RCC 7860 (cell line): ENCODE results near the gene PTPRN2.

ENCODE experiments used
- DNase-seq: peaks from one replicate; pipeline ENCODE4 v3.0.0-alpha.2; 2015; ENCODE audit warnings: low spot score
- FAIRE-seq: peaks from 2 replicates; lab custom pipeline; 2012; peaks lifted over from hg19 to GRCh38; lab: Jason Lieb, UNC

PTPRN2 gene

DNA sequence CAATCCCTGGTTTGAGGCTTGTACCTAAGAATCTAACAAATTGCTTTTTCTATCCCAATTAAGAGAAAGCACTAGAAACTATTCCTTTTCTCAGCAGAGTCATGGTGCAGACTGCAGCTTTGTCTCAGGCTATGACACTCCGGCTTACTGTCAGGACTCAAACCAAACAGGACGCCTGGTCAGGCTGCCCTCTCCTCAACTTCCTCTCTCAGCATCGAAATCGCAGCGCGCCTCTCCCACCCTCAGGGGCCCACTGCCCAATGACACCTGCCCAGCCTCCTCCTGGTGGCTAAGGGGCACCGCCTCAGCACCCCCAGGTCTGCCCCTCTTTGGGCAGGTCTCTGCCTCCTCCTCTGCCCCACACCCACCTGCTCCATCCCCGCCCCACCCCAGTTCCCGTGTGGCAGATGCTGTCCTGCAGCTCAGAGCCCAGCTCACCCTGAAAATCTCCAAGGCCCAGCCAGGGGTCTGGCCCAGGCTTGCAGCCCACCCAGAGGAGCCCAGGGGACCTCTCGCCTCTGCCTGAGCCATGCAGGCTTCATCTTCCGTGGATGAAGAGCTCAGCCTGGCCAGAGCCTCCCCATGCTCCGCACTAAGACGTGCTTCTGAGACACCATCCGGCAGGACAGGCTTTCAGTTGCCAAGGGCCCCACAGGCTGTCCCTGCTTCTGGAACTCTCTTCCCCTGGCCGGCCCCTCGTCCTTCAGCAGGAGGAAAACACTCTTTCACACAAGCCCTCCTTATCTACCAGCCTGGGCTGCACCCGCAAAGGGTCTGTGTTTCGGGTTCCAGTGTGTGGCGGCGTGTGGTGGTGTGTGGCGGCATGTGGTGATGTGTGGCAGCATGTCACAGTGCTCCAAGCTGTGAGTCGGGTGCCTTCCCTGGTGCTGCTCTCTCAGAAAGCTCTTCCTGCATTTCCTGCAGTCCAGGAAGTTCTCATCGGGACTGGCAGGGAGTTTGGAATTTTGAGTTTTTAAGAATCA, 16.4 kb upstream of the PTPRN2 start:
- no peak for FAIRE-seq
- no peak for DNase-seq

DNA sequence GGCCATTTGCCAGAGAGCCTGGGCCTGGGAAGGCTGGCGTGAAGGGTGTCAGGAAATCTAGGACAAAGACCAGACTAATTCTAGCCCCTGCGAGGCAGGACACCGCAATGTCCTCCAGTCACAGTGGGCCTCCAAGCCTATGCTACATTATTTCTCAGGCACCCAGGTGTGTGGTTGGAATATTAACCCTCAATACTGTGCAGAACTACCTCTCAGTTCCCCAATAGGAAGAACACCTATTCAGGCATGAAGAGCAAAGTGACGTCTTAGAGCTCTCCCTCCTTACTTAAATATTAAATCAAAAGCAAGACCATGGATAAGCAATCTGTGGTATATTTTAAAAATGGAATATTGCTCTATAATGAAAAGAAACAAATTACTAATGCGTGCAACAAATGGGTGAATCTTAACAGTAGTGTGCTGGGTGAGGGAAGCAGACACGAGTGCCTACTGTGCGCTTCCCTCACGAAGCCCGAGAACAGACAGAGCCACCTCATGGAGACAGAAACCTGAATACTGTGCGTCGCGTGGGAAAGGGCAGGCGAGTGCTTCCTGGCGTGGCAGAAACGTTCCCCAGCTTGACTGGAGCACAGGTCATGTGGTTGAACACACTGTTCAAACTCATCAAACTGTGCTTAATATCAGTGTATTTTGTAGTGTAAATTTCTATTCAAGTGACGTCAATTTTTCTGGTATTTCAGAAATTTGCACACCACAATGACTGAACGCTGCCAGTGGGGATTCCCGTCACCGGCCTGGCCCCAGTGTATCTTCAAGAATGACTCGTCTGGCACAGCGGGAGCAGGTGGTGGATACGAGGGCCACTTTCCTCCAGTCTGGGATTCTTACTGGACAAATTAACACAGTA, 15.5 kb upstream of the PTPRN2 start:
- DNase-seq (peak; percentile 59), FAIRE-seq (no peak)

DNA sequence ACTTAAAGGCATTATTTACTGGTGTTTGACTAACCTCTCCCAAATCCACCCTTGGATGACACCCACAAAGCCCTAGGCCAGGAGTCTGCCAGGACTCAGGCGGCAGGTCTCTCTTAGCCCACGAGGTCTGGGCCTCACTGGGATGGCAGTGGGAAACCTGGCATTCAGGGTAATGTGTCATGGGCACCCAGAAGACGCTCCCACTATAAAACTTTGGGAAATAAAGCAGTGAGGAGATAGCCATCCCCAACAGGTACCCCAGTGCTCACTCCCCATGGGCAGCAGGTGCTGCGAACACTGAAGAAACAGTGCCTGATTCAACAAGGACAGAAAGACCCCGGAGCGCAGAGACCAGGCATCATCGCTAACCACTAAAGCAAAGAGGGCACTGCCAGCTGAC, 14.4 kb upstream of the PTPRN2 start:
- FAIRE-seq (no peak), DNase-seq (no peak)

DNA sequence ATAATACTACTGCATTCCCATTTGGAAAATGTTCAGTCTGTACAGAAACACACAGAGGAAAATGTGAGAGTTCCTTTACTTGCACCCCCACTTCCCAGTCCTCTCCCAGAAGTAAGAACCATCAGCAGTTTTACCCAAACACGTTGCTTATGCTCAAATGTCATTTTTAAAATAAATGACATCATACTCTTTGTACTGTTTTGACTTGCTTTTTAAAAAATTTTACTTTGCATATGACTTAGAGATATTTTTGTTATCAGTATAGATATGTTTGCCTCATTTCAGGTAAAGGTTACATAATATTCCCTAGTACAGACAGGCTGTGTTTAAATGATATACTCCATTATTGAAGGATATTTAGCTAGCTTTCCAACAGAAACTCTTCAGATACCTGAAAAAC, 13.5 kb upstream of the PTPRN2 start:
- FAIRE-seq = no peak
- no peak for DNase-seq

DNA sequence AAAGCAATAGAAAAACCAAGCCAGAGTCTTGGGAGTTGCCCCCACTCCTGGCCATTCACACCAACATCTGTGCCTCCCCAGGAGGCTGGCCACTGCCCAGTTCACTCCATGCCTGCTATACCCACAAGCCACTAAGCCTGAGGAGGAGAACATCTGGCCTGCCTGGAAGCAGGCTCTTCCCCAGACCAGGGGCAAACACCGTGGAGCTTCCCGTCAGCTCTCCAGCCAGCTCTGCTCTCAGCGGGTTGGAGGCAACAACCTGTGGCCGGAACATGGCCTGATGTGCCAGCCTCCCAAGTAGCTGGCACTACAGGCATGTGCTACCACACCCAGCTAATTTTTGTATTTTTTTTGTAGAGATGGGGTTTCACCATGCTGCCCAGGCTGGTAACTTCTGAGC, 9.1 kb upstream of the PTPRN2 start:
- FAIRE-seq = no peak

DNA sequence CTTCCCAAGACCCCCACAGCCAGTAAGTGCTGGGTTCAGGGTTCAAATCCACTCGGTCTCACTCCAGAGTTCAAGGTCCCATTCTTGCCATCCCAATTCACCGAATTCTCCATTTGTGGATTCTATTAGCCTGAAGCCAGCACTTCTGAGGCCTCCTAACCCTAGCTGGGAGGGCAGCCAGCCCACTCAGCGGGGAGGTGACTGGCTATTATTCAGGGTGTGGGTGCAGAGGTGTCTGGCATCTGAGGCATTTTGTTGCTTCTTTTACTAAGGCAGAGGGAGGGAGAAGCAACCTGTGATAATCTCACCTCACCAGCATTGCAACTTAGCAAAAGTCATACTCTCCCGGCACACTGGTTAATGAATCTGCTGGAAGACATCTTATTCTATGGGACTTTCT, 8.7 kb upstream of the PTPRN2 start:
- FAIRE-seq (no peak), DNase-seq (no peak)

More for the DNA sequence above, 9.1 kb upstream of the PTPRN2 start:
- no peak for DNase-seq

DNA sequence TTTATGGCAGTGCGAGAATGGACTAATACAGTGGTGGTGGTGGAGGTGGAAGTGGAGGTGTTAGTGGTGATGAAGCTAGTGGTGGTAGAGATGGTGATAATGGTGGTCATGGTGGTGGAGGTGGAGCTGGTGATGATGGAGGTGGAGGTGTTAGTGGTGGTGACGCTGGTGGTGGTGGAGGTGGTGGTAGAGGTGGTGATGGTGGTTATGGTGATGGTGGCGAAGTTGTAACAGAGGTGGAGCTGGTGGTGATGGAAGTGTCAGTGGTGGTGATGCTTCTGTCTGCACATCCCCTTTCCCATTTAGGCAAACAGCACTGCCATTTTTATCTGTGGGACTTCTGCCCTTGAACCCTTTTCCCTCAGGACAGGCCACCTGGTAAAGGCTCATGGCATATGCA, 7.4 kb upstream of the PTPRN2 start:
- DNase-seq (no peak), FAIRE-seq (no peak)

DNA sequence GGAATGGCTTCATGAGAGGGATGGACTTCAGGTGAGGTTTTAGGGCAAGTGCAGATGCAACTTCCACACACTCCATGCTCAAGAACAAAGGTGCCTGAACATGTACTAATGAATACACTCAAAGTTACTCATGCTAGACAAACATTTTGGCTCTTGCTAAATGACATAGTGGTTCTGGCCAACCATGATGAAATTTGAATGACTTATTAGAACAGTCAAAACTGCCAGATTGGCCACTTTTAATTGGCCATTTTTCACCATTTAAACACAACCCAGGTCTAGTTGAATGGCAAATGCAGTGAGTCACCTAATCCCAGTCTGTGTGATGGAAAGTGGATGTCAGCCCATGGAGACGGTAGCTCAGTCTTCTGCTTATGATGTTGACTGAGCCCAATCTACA, 4.9 kb upstream of the PTPRN2 start:
- no peak for DNase-seq
- no peak for FAIRE-seq

DNA sequence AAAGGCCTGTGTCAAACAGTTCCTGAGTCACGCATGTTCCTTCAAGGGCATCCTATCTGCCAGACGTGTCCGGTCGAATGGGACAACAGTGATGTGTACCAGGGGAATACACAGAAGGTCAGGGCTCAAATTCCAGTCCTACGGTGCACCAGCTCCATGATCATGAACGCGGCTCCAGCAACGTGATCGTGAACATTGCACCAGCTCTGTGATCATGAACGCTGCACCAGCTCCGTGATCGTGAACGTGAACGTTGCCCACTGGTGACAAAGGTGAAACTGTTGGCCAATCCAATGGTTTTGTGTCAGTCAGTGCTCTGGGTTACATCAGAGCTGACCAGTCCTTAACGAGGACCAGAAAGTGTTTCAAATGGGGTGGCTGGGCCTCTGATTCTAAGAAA, 4.3 kb upstream of the PTPRN2 start:
- FAIRE-seq (no peak), DNase-seq (no peak)

DNA sequence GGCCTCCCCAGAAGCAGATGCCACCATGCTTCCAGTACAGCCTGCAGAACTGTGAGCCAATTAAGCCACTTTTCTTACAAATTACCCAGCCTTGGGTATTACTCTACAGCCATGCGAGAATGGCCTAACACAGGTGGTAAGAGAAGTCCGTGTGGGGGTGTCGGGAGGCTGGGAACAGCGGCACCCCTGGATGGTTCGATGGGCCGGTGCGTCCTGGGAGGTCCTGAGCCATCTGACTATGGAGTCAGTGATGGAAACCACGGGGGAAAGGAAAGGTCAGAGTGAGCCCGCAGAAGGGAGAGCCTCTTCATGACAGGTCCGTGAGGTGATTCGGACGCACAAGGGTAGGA, 2.5 kb upstream of the PTPRN2 start:
- FAIRE-seq (no peak), DNase-seq (no peak)

DNA sequence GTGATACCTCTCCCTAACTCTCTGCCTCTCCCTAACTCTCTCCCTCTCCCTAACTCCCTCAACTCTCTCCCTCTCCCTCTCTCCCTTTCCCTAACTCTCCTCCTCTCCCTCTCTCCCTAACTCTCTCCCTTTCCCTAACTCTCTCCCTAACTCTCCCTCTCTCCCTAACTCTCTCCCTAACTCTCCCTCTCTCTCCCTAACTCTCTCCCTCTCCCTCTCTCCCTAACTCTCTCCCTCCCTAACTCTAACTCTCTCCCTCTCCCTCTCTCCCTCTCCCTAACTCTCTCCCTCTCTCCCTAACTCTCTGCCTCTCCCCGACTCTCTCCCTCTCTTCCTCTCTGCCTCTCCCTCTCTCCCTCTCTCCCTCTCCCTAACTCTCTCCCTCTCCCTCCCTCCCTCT, 2.0 kb upstream of the PTPRN2 start:
- no peak for DNase-seq
- FAIRE-seq = no peak

DNA sequence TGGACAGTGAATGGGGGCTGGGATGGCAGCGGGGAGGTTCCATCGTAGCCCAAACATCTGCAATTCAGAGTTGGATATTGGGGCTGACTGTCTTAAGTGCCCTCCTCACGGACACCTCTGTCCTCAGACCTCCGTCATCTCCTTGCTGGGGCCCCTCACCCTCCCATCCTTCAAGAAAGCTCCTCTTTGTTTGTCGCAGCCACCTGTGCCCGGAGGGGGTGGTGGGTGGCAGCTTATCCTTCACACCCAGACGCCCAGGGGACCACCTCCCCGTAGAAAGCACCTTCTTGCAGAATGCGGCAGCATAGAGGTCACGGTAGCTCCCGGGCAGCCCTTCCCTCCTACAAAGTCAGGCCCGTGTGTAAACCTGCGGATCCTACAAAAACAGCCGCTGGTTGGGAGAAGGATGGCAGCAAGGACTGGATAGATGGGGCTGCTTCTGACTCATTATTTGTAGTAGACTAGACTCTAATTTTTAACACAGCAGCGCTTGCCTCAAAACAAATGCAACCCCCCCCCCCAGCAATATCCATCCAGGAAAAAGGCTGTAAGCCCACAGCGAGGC, 1.3 kb upstream of the PTPRN2 start:
- FAIRE-seq (no peak), DNase-seq (no peak)

DNA sequence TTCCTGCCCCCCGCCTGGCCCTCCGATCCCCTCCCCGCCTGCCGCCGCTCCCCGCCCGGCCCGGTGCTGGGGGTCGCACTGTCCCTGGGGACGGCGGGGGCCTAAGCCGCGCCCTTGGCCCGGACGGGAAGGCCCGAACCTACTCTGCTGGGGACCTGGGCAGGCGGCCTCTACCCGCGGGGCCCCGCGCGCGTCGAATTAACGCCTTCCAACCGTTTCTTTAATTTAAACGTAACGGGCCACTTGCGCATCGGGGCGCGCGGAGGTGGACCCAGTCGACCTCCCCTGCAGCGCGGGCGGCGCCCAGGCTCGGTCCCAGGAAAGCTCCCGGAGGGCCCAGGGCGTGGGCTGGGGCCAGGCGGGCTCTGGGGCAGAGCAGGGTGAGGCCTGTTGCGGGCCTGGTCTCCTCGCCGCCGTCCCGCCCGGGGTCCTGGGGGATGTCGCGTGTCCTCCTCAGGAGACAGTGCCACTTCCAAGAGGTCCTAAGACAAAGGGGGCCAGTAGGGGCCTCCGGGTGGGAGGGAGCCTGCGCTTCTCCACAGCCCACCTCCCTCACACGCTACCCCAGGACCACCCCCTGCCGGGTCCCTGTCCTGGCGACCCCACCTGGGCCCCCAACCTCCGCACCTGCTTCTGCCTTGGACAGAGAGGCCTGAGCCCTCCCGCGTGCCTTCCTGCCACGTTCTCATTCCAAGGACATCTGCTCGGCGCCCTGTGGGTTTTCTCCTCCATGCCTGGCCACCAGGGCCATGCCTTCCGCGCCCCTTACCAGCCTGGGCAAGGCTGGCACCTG, 658 bp upstream of the PTPRN2 start:
- FAIRE-seq (no peak), DNase-seq (no peak)

DNA sequence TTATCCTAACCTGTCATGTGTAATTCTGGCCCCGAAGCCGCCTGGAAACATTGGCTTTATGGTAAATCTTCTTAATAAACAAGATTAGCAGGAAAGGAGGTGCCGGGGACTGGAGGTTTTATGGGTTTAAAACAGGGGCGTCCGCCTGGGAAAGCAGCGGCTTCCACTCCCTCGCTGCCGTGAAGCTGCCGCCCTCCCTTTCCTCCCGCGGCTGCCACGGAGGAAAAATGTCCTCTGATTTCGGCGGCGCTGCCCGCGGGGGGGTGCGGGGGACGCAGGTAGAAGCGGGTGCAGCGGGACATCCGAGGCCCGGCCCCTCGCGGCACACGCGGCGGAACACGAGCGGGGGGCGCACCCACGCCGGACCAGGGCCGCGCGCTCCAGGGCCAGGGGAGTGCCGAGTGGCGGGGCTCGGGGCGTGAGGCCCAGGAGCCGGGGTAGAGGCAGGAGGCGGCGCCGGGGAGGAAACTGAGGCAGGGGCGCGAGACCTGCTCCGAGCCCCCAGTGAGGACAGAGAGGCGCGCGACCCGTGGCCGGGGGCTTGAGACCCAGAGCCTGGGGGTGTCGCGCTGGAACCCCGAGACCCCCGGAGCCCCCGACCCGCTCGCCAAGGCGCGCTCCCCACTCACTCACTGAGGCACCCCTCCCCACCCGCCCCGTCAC, 993 bp downstream of the PTPRN2 start:
- DNase-seq (no peak), FAIRE-seq (no peak)

DNA sequence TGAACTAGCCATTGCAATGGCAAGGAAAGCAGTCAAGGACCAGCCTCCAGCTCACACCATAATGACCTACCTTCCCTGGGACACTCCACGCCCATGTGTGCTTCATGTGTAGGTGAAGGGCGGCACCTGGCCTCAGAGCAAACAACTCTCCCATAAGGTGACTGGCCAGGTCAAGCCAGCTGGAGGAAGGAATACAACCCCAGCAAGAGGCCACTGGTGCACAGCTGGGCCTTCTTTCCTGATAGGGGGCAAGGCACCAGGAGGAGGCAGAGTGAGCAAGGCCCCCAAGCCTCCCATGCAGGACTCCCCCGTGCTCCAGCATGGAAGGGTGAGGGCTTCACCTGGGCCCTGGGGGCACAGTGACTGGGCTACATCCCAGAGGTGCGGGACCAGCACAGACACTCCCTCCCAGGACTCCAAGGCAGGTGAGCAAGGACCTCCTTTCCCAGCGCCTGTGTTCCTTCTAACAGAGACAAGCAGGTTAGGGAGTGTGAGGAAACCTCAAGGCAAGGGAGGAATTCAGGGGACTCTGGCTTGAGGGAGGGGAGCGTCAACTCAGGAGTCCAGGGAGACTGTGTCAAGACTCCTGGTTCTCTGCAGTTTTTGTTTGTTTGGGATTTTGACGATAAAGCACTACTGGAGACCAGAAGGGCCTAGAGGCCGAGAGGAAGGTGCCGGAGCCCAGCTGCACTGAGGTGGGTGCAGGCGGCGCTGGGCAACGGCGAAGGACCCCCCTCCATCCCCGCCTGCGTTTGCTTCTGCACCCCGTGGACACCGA, 1.7 kb downstream of the PTPRN2 start:
- no peak for FAIRE-seq

DNA sequence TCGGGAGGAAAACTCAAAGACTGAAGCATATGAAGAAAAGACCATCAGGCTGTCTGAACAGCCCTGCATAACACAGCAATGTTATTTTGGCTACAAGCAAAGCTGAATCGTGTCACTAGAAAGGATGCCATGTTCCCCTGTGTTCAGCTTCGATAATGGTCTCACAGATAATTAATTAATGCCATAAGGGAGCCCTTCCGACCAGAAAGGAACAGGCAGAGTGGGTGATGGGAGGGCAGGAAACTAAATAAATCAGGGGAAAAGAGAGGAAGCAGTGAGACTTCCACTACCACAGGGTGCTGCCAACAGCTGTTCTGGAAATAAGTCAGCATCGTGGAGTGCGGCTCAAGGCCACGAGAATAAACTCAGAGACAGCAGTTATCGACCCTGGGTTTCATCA, 3.2 kb downstream of the PTPRN2 start:
- FAIRE-seq (no peak), DNase-seq (no peak)

More for the DNA sequence above, 1.7 kb downstream of the PTPRN2 start:
- DNase-seq = no peak

DNA sequence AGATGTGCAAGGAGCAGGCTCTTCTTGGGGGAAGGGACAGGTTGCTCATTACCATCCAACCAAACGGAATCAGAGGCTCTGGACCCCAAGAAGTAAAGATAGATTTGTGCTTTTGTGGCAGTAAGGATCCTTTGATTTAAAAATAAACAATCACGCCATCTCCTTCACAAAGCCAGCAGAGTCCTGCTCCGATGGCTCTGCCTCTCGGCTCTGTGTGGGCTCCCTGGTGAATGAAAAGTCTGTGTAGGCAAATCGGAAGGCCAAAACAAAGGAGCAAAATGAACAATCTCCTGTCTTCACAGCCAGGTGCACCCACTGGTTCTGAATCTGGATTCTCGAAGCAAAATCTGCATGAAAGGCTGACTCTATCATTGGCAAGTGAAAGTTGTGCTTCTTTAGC, 3.8 kb downstream of the PTPRN2 start:
- DNase-seq = no peak
- no peak for FAIRE-seq

DNA sequence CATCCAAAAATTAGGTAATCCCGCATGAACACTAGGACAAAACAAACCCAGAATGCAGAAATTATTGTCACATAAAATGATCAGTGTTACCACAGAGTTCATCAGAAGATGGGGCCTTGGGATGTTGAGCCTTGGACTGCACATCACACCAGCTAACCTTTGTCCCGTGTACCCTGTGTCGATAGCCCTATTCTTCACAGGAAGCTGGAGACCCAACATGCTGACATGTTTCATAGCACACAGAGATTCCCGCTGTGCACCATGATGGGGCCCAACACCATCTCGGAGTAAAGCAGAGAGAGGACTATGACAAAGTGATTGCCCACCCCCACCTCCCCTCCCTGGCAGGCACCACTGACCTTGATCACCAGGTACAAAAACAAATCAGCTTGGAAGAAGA, 4.5 kb downstream of the PTPRN2 start:
- DNase-seq (no peak), FAIRE-seq (no peak)

DNA sequence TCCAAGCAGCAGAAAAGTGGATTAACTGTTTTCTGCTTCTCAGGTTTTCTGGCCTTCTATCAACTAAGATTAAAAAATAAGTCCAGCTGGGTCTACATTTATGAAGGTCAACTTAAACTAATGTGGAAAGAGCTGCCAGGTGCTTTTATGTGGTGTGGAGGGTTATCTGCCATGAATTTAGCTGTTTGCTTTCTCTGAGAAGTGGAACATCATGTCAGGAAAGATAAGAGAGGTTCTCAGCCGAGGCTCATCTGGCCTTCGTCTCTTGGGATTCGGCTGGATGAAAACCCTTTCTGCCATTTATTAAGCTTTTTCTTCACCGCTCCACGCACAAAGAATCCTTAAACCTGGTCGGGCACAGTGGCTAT, 5.5 kb downstream of the PTPRN2 start:
- FAIRE-seq = no peak
- no peak for DNase-seq
